NB4 (cell line): Measurements from ENCODE around the gene PARP8.

Experiments
- DNase-seq: peaks from one replicate; pipeline ENCODE4 v3.0.0; 2010; ENCODE audit warnings: low read depth
- H3K4me3 ChIP-seq: one replicate; pipeline ENCODE4 v1.5.1; 2011; ENCODE audit warnings: mild to moderate bottlenecking, low read depth, low read length, moderate library complexity
- CTCF ChIP-seq: IDR thresholded peaks from one replicate; pipeline ENCODE4 v1.5.1; 2012; ENCODE audit warnings: low read depth, low read length
- MAX ChIP-seq: IDR thresholded peaks from 2 replicates; pipeline ENCODE4 v1.6.1; 2011; ENCODE audit warnings: low read depth, low read length
- MYC ChIP-seq: IDR thresholded peaks from 2 replicates; pipeline ENCODE4 v1.6.1; 2011; ENCODE audit warnings: low read depth, low read length
- POLR2A ChIP-seq: IDR thresholded peaks from 2 replicates; pipeline ENCODE4 v1.6.1; 2011; ENCODE audit warnings: mild to moderate bottlenecking; ENCODE audit not compliant: insufficient read length; ENCODE audit errors: extremely low read depth

Gene PARP8

GRCh38 chr5:50824109-50824508 lies 157.7 kb downstream of the PARP8 start:
- no peak overlapping the region for H3K4me3 ChIP-seq
- TF ChIP-seq MAX: no peak
- no peak for TF ChIP-seq CTCF
- no peak for TF ChIP-seq MYC
- TF ChIP-seq POLR2A: no peak
- no peak for DNase-seq

- H3K4me3 ChIP-seq: no peak overlapping the region
- no peak for TF ChIP-seq MYC
- no peak for TF ChIP-seq MAX
- no peak for TF ChIP-seq CTCF
- TF ChIP-seq POLR2A: no peak
Measured at GRCh38 chr5:50827516-50828247, 161.2 kb downstream of the PARP8 start.

GRCh38 chr5:50829023-50829422 lies 162.6 kb downstream of the PARP8 start:
- DNase-seq: no peak
- no peak overlapping the region for H3K4me3 ChIP-seq
- TF ChIP-seq POLR2A: no peak
- TF ChIP-seq CTCF: no peak
- TF ChIP-seq MAX: no peak
- no peak for TF ChIP-seq MYC

More at GRCh38 chr5:50827516-50828247, 161.2 kb downstream of the PARP8 start:
- no peak for DNase-seq

GRCh38 chr5:50832657-50833284 lies 166.3 kb downstream of the PARP8 start:
- no peak for DNase-seq
- TF ChIP-seq POLR2A (no peak), MAX (no peak), MYC (no peak), CTCF (no peak)
- H3K4me3 ChIP-seq: no peak overlapping the region

GRCh38 chr5:50836356-50836755 lies 169.9 kb downstream of the PARP8 start:
- DNase-seq: no peak
- no peak overlapping the region for H3K4me3 ChIP-seq
- TF ChIP-seq CTCF (no peak), MAX (no peak), POLR2A (no peak), MYC (no peak)

- TF ChIP-seq POLR2A (no peak), MAX (no peak), MYC (no peak), CTCF (no peak)
- no peak overlapping the region for H3K4me3 ChIP-seq
- no peak for DNase-seq
Measured at GRCh38 chr5:50839472-50839871, 173.0 kb downstream of the PARP8 start.
